Lung (tissue), 12 donors: ENCODE measurements around the gene GPX3. TPM values are rescaled to one million over a fixed set of nuclear protein-coding genes. Genes with fewer than 3 reads are reported as not detected.

ENCODE experiments used
- ATAC-seq: fragments of 200-7000 bp; cut with Tn5 transposase; one replicate; pipeline ENCODE4 v1.9.1; 2020; ENCODE audit warnings: moderate number of reproducible peaks; ENCODE audit not compliant: insufficient read depth, low FRiP score
- DNase-seq, 3 donors: peaks; one replicate each; pipeline ENCODE4 v3.0.0-alpha.2; 2013 to 2017
- H3K27ac ChIP-seq, 2 donors: one replicate each; pipeline ENCODE4 v1.5.1; 2013; ENCODE audit warnings: mild to moderate bottlenecking in 2 of 2, moderate library complexity in 2 of 2, control low read depth in 1 of 2, inconsistent platforms in 1 of 2, low read depth in 1 of 2, low read length in 1 of 2
- H3K27me3 ChIP-seq, 3 donors: one replicate each; pipeline ENCODE4 v1.5.1; 2013; ENCODE audit warnings: low read length in 2 of 3; ENCODE audit not compliant: control insufficient read depth in 3 of 3, insufficient read depth in 3 of 3
- H3K36me3 ChIP-seq, 4 donors: one replicate each; pipeline ENCODE4 v1.5.1; 2013; ENCODE audit warnings: low read length in 4 of 4, mild to moderate bottlenecking in 1 of 4, moderate library complexity in 1 of 4; ENCODE audit not compliant: control insufficient read depth in 4 of 4, insufficient read depth in 4 of 4
- H3K4me1 ChIP-seq, 5 donors: one replicate each; pipeline ENCODE4 v1.5.1; 2013; ENCODE audit warnings: low read length in 5 of 5, mild to moderate bottlenecking in 2 of 5, moderate library complexity in 1 of 5; ENCODE audit not compliant: control insufficient read depth in 5 of 5, insufficient read depth in 5 of 5
- H3K4me3 ChIP-seq: one replicate; pipeline ENCODE4 v1.5.1; 2013; ENCODE audit warnings: mild to moderate bottlenecking, control low read depth, moderate library complexity
- H3K9ac ChIP-seq, 2 donors: one replicate each; pipeline ENCODE4 v1.5.1; 2013; ENCODE audit warnings: low read length in 2 of 2, control low read depth in 1 of 2; ENCODE audit not compliant: insufficient read depth in 1 of 2
- H3K9me3 ChIP-seq, 4 donors: one replicate each; pipeline ENCODE4 v1.5.1; 2013; ENCODE audit warnings: low read length in 3 of 4, mild to moderate bottlenecking in 1 of 4, moderate library complexity in 1 of 4; ENCODE audit not compliant: control insufficient read depth in 4 of 4, insufficient read depth in 3 of 4
- CTCF ChIP-seq: IDR thresholded peaks from 2 replicates; pipeline ENCODE4 v1.5.1; 2012; ENCODE audit warnings: mild to moderate bottlenecking; ENCODE audit errors: control extremely low read depth, extremely low read depth
- WGBS, 2 donors: extraction: QIAGEN DNeasy Blood & Tissue Kit; methylation state at CpG; one replicate each; pipeline ENCODE4 v1.1.7; 2013; 5-methylcytosine and 5-hydroxymethylcytosine counted together
- polyA plus RNA-seq, 2 donors: library from polyadenylated mRNA; stranded (reverse); fragments of 200-250 nt; gene quantifications; one replicate each; pipeline ENCODE4 v1.2.1, GENCODE V29; 2013
- total RNA-seq, 2 donors: library from RNA; depleted of rRNA in 1 of 2; stranded (reverse); fragments of >200 nt in 1 of 2; gene quantifications; one replicate each; pipeline ENCODE4 v1.2.1, GENCODE V29; 2014 to 2021
- donor health status: control.
- donor health status: control.
- donor health status: Bipolar disorder and iron deficiency.
- donor health status: healthy.
- donor health status: DM: yes; HTN: yes; CAD: no.

Gene GPX3
- total and polyA plus RNA-seq, 4 donors: 99.0 to 1,457 (median 826) TPM

- DNase-seq: no peak
- no peak for TF ChIP-seq CTCF
- no peak overlapping the region for H3K27ac ChIP-seq
- ATAC-seq: no peak
- H3K4me1 ChIP-seq: no peaks in the 10 kb centered on the region
- no peak overlapping the region for H3K4me3 ChIP-seq
- H3K9me3 ChIP-seq: peaks cover 0 to 8% (median 0%) of the 10 kb centered on the region in 4 donors
- no peaks in the 10 kb centered on the region for H3K27me3 ChIP-seq
- whole genome bisulfite sequencing, 2 donors: 76% methylated on average over 3 of the region's 3 CpGs
- H3K36me3 ChIP-seq: no peaks in the 10 kb centered on the region
- H3K9ac ChIP-seq: no peak overlapping the region
These were observed 30.7 kb upstream of the GPX3 start for GRCh38 chr5:150989695-150990094.

- H3K4me1 ChIP-seq: no peaks in the 10 kb centered on the region
- 98 to 99% methylated on average over 6 of the region's 6 CpGs for WGBS, 2 donors
- H3K9me3 ChIP-seq: peaks cover 0 to 8% (median 0%) of the 10 kb centered on the region in 4 donors
- no peak overlapping the region for H3K27ac ChIP-seq
- ATAC-seq: no peak
- no peak for DNase-seq
- H3K9ac ChIP-seq: no peak overlapping the region
- TF ChIP-seq CTCF: no peak
- H3K4me3 ChIP-seq: no peak overlapping the region
- no peaks in the 10 kb centered on the region for H3K27me3 ChIP-seq
- no peaks in the 10 kb centered on the region for H3K36me3 ChIP-seq
These were observed 27.7 kb upstream of the GPX3 start for GRCh38 chr5:150992705-150993104.

- no peak for TF ChIP-seq CTCF
- no peak overlapping the region for H3K9ac ChIP-seq
- no peaks in the 10 kb centered on the region for H3K27me3 ChIP-seq
- ATAC-seq (no peak), DNase-seq (no peak)
- H3K27ac ChIP-seq: no peak overlapping the region
- peaks cover 0 to 8% (median 0%) of the 10 kb centered on the region in 4 donors for H3K9me3 ChIP-seq
- 96 to 98% methylated on average over 2 of the region's 2 CpGs for WGBS, 2 donors
- no peaks in the 10 kb centered on the region for H3K4me1 ChIP-seq
- H3K36me3 ChIP-seq: no peaks in the 10 kb centered on the region
- H3K4me3 ChIP-seq: no peak overlapping the region
These were observed 27.0 kb upstream of the GPX3 start for GRCh38 chr5:150993422-150993821.

GRCh38 chr5:150993826-150994412, 26.5 kb upstream of the GPX3 start:
- no peak for TF ChIP-seq CTCF
- Histone ChIP-seq H3K27ac (no peak overlapping the region), H3K36me3 (no peaks in the 10 kb centered on the region), H3K9me3 (peaks cover 0 to 8% (median 0%) of the 10 kb centered on the region in 4 donors), H3K4me3 (no peak overlapping the region), H3K27me3 (no peaks in the 10 kb centered on the region), H3K9ac (no peak overlapping the region), H3K4me1 (no peaks in the 10 kb centered on the region)
- 84 to 86% methylated on average over 1 of the region's 1 CpG for WGBS, 2 donors
- no peak for ATAC-seq
- DNase-seq: no peak
